GM19397 (cell line): ENCODE measurements around the gene BNIP1.

Experiments used
- ATAC-seq: cut with Tn5 transposase; IDR thresholded peaks from one replicate; pipeline ENCODE4 v1.9.1; 2021; ENCODE audit warnings: mild to moderate bottlenecking, moderate library complexity; ENCODE audit not compliant: unreplicated experiment

Gene BNIP1

GRCh38 chr5:173163219-173163618 lies 18.9 kb downstream of the BNIP1 start:
- no peak for ATAC-seq

- no peak for ATAC-seq
Observed at GRCh38 chr5:173165177-173166016, 21.1 kb downstream of the BNIP1 start.

GRCh38 chr5:173172166-173172565 lies 27.8 kb downstream of the BNIP1 start:
- no peak for ATAC-seq

- no peak for ATAC-seq
Observed at GRCh38 chr5:173175523-173175922, 31.2 kb downstream of the BNIP1 start.

- no peak for ATAC-seq
Observed at GRCh38 chr5:173178369-173178910, 34.1 kb downstream of the BNIP1 start.

GRCh38 chr5:173180331-173180730 lies 36.0 kb downstream of the BNIP1 start:
- ATAC-seq, result no peak

GRCh38 chr5:173187054-173187743 lies 42.9 kb downstream of the BNIP1 start:
- no peak for ATAC-seq

GRCh38 chr5:173188280-173188679 lies 43.9 kb downstream of the BNIP1 start:
- ATAC-seq, result no peak

GRCh38 chr5:173191015-173191414 lies 46.7 kb downstream of the BNIP1 start:
- ATAC-seq, result no peak

GRCh38 chr5:173191561-173191960 lies 47.2 kb downstream of the BNIP1 start:
- no peak for ATAC-seq

GRCh38 chr5:173192561-173192960 lies 48.2 kb downstream of the BNIP1 start:
- ATAC-seq, result no peak

- ATAC-seq, result no peak
Observed at GRCh38 chr5:173196133-173196952, 52.0 kb downstream of the BNIP1 start.

GRCh38 chr5:173197375-173197891 lies 53.1 kb downstream of the BNIP1 start:
- ATAC-seq, result no peak

GRCh38 chr5:173198049-173198448 lies 53.7 kb downstream of the BNIP1 start:
- ATAC-seq, result no peak

- ATAC-seq, result no peak
Observed at GRCh38 chr5:173200356-173200755, 56.0 kb downstream of the BNIP1 start.

- no peak for ATAC-seq
Observed at GRCh38 chr5:173201636-173202265, 57.4 kb downstream of the BNIP1 start.

GRCh38 chr5:173202266-173202875 lies 58.0 kb downstream of the BNIP1 start:
- no peak for ATAC-seq

GRCh38 chr5:173204185-173204979 lies 60.1 kb downstream of the BNIP1 start:
- ATAC-seq, result no peak

- no peak for ATAC-seq
Observed at GRCh38 chr5:173205916-173206315, 61.6 kb downstream of the BNIP1 start.
